ENCODE results near the gene TMEM44.

- TF ChIP-seq CTCF (conservative IDR thresholded peaks at IDR 0.05; ENCODE audit: low read length) (no peak), EZH2phosphoT487 (IDR thresholded peaks at IDR 0.05; ENCODE audit: borderline replicate concordance) (no peak)
These were observed 5.9 kb upstream of the TMEM44 start for GRCh38 chr3:194638991-194639605.

Data from Loucy (cell line).